WTC11 (cell line): ENCODE data around the gene ACTA2. TPM values are rescaled to one million over a fixed set of nuclear protein-coding genes. Genes with fewer than 3 reads are reported as not detected.

Source experiments
- ATAC-seq: fragments of 200-7000 bp; cut with Tn5 transposase; 2 replicates; pipeline ENCODE4 v1.10.0; 2021; ENCODE audit warnings: mild to moderate bottlenecking, moderate library complexity
- CTCF ChIA-PET: fragments of 300-600 bp; sonication (Branson Sonifier 250); formaldehyde crosslinking; loops from one replicate; lab custom pipeline; 2021; ENCODE audit warnings: antibody characterized with exemption; lab: Charles Lee
- POLR2A ChIA-PET: fragments of 350-600 bp; sonication (Branson Sonifier 250); formaldehyde crosslinking; loops from one replicate; lab custom pipeline; 2021; ENCODE audit warnings: antibody characterized with exemption; lab: Charles Lee
- DNase-seq: peaks from one replicate; pipeline ENCODE4 v3.0.0; 2021; ENCODE audit warnings: low spot score
- H3K27ac Mint-ChIP-seq: 2 replicates; pipeline ENCODE4 v1.8.0; 2021; ENCODE audit warnings: mixed read lengths
- H3K27me3 Mint-ChIP-seq: 2 replicates; pipeline ENCODE4 v1.8.0; 2021; ENCODE audit warnings: low read depth, mild to moderate bottlenecking, moderate library complexity, mixed read lengths
- H3K36me3 Mint-ChIP-seq: 2 replicates; pipeline ENCODE4 v1.8.0; 2021; ENCODE audit warnings: mixed read lengths
- H3K4me1 Mint-ChIP-seq: 2 replicates; pipeline ENCODE4 v1.8.0; 2022; ENCODE audit warnings: mixed read lengths
- H3K4me3 Mint-ChIP-seq: 2 replicates; pipeline ENCODE4 v1.8.0; 2021; ENCODE audit warnings: mild to moderate bottlenecking, moderate library complexity, mixed read lengths
- H3K9me3 Mint-ChIP-seq: 2 replicates; pipeline ENCODE4 v1.8.0; 2021; ENCODE audit warnings: mixed read lengths
- GABPB1 ChIP-seq: sonication (generic); formaldehyde crosslinking; IDR thresholded peaks from 2 replicates; pipeline ENCODE4 v1.8.1; 2023; ENCODE audit warnings: mild to moderate bottlenecking, missing genetic modification reagents
- GRHL2 ChIP-seq: fragments of 250-450 bp; sonication (Bioruptor Pico); IDR thresholded peaks from 2 replicates; pipeline ENCODE4 v1.8.0; 2022; ENCODE audit warnings: mild to moderate bottlenecking, moderate library complexity; ENCODE audit not compliant: insufficient replicate concordance, severe bottlenecking
- JAZF1 ChIP-seq: fragments of 250-450 bp; sonication (Bioruptor Pico); IDR thresholded peaks from 2 replicates; pipeline ENCODE4 v1.9.0; 2021; ENCODE audit warnings: moderate library complexity, mild to moderate bottlenecking, inconsistent platforms
- JUN ChIP-seq: sonication (generic); formaldehyde crosslinking; IDR thresholded peaks from 2 replicates; pipeline ENCODE4 v1.8.0; 2023; ENCODE audit warnings: mild to moderate bottlenecking, missing genetic modification reagents
- NR1H2 ChIP-seq: sonication (generic); formaldehyde crosslinking; IDR thresholded peaks from 2 replicates; pipeline ENCODE4 v1.9.0; 2021; ENCODE audit warnings: mild to moderate bottlenecking, moderate library complexity, missing genetic modification reagents
- OVOL2 ChIP-seq: fragments of 250-450 bp; sonication (Bioruptor Pico); IDR thresholded peaks from 2 replicates; pipeline ENCODE4 v1.9.0; 2021; ENCODE audit warnings: mild to moderate bottlenecking, borderline replicate concordance
- RORB ChIP-seq: fragments of 250-450 bp; sonication (Bioruptor Pico); IDR thresholded peaks from 2 replicates; pipeline ENCODE4 v1.9.0; 2021; ENCODE audit warnings: mild to moderate bottlenecking
- SMAD4 ChIP-seq: sonication (generic); formaldehyde crosslinking; IDR thresholded peaks from 2 replicates; pipeline ENCODE4 v1.8.0; 2022; ENCODE audit warnings: mild to moderate bottlenecking, missing genetic modification reagents
- TEAD1 ChIP-seq: sonication (generic); formaldehyde crosslinking; IDR thresholded peaks from 2 replicates; pipeline ENCODE4 v1.8.0; 2022; ENCODE audit warnings: mild to moderate bottlenecking, missing genetic modification reagents
- ZNF121 ChIP-seq: sonication (generic); formaldehyde crosslinking; IDR thresholded peaks from 2 replicates; pipeline ENCODE4 v1.8.0; 2023; ENCODE audit warnings: missing genetic modification reagents
- ZNF317 ChIP-seq: sonication (generic); formaldehyde crosslinking; IDR thresholded peaks from 2 replicates; pipeline ENCODE4 v1.8.1; 2023; ENCODE audit warnings: low read depth, mild to moderate bottlenecking, moderate library complexity, missing genetic modification reagents, borderline replicate concordance
- total RNA-seq: library from RNA; stranded (reverse); gene quantifications from 3 replicates; pipeline ENCODE4 v1.2.3, GENCODE V29; 2021
- TF ChIP-seq, protein P1 (sequence below): sonication (generic); formaldehyde crosslinking; conservative IDR thresholded peaks from 2 replicates; pipeline ENCODE4 v1.8.1; 2023; ENCODE audit warnings: mild to moderate bottlenecking, low read depth, missing genetic modification reagents, moderate library complexity
- TF ChIP-seq, protein P2 (sequence below): sonication (generic); formaldehyde crosslinking; IDR thresholded peaks from 2 replicates; pipeline ENCODE4 v1.8.0; 2022; ENCODE audit warnings: mild to moderate bottlenecking, missing genetic modification reagents
- TF ChIP-seq, protein P3 (sequence below): sonication (generic); formaldehyde crosslinking; IDR thresholded peaks from 2 replicates; pipeline ENCODE4 v1.8.1; 2023; ENCODE audit warnings: mild to moderate bottlenecking, missing genetic modification reagents, borderline replicate concordance
- TF ChIP-seq, protein P4 (sequence below): fragments of 250-450 bp; sonication (Bioruptor Pico); IDR thresholded peaks from 2 replicates; pipeline ENCODE4 v1.9.0; 2021; ENCODE audit warnings: mild to moderate bottlenecking
- TF ChIP-seq, protein P5 (sequence below): sonication (generic); formaldehyde crosslinking; IDR thresholded peaks from 2 replicates; pipeline ENCODE4 v1.8.1; 2022; ENCODE audit warnings: missing genetic modification reagents, borderline replicate concordance

Gene ACTA2
- total RNA-seq, 1 experiment from 2014 or later, result 4.4 TPM

DNA sequence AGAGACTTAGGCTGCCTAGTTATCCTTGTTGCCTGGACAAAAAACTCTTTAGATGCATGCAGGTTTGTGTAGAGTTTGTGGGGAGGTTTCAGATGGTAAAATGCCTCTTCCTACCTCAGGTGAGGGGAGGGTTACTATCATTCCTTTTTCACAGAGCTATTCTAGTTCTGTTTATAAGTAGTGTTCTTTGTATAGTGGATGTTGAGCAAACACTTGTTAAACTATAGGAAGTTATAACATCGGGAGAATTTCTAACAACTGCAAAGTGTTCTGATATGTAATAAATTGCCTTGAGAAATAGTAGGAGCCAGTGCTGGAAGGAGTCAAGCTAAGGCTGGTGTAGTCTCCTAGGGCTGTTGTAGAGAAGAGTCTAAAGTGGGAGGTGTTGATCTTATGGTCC lies 31.4 kb upstream of the ACTA2 start (continued):
- TF ChIP-seq, protein P1, sequence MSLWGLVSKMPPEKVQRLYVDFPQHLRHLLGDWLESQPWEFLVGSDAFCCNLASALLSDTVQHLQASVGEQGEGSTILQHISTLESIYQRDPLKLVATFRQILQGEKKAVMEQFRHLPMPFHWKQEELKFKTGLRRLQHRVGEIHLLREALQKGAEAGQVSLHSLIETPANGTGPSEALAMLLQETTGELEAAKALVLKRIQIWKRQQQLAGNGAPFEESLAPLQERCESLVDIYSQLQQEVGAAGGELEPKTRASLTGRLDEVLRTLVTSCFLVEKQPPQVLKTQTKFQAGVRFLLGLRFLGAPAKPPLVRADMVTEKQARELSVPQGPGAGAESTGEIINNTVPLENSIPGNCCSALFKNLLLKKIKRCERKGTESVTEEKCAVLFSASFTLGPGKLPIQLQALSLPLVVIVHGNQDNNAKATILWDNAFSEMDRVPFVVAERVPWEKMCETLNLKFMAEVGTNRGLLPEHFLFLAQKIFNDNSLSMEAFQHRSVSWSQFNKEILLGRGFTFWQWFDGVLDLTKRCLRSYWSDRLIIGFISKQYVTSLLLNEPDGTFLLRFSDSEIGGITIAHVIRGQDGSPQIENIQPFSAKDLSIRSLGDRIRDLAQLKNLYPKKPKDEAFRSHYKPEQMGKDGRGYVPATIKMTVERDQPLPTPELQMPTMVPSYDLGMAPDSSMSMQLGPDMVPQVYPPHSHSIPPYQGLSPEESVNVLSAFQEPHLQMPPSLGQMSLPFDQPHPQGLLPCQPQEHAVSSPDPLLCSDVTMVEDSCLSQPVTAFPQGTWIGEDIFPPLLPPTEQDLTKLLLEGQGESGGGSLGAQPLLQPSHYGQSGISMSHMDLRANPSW (CRISPR knock-in tag), result no peak
- no peak for TF ChIP-seq SMAD4 (CRISPR knock-in tag)
- TF ChIP-seq GRHL2 (CRISPR knock-in tag), result no peak
- TF ChIP-seq OVOL2 (CRISPR knock-in tag), result no peak
- no peak for TF ChIP-seq ZNF317 (CRISPR knock-in tag)
- TF ChIP-seq TEAD1 (CRISPR knock-in tag), result no peak
- TF ChIP-seq RORB, result no peak
- no peak for TF ChIP-seq NR1H2 (CRISPR knock-in tag)
- no peak for TF ChIP-seq JUN (CRISPR knock-in tag)
- TF ChIP-seq, protein P2, sequence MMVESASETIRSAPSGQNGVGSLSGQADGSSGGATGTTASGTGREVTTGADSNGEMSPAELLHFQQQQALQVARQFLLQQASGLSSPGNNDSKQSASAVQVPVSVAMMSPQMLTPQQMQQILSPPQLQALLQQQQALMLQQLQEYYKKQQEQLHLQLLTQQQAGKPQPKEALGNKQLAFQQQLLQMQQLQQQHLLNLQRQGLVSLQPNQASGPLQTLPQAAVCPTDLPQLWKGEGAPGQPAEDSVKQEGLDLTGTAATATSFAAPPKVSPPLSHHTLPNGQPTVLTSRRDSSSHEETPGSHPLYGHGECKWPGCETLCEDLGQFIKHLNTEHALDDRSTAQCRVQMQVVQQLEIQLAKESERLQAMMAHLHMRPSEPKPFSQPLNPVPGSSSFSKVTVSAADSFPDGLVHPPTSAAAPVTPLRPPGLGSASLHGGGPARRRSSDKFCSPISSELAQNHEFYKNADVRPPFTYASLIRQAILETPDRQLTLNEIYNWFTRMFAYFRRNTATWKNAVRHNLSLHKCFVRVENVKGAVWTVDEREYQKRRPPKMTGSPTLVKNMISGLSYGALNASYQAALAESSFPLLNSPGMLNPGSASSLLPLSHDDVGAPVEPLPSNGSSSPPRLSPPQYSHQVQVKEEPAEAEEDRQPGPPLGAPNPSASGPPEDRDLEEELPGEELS (CRISPR knock-in tag), result no peak
- TF ChIP-seq, protein P3, sequence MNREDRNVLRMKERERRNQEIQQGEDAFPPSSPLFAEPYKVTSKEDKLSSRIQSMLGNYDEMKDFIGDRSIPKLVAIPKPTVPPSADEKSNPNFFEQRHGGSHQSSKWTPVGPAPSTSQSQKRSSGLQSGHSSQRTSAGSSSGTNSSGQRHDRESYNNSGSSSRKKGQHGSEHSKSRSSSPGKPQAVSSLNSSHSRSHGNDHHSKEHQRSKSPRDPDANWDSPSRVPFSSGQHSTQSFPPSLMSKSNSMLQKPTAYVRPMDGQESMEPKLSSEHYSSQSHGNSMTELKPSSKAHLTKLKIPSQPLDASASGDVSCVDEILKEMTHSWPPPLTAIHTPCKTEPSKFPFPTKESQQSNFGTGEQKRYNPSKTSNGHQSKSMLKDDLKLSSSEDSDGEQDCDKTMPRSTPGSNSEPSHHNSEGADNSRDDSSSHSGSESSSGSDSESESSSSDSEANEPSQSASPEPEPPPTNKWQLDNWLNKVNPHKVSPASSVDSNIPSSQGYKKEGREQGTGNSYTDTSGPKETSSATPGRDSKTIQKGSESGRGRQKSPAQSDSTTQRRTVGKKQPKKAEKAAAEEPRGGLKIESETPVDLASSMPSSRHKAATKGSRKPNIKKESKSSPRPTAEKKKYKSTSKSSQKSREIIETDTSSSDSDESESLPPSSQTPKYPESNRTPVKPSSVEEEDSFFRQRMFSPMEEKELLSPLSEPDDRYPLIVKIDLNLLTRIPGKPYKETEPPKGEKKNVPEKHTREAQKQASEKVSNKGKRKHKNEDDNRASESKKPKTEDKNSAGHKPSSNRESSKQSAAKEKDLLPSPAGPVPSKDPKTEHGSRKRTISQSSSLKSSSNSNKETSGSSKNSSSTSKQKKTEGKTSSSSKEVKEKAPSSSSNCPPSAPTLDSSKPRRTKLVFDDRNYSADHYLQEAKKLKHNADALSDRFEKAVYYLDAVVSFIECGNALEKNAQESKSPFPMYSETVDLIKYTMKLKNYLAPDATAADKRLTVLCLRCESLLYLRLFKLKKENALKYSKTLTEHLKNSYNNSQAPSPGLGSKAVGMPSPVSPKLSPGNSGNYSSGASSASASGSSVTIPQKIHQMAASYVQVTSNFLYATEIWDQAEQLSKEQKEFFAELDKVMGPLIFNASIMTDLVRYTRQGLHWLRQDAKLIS (CRISPR knock-in tag), result no peak

DNA sequence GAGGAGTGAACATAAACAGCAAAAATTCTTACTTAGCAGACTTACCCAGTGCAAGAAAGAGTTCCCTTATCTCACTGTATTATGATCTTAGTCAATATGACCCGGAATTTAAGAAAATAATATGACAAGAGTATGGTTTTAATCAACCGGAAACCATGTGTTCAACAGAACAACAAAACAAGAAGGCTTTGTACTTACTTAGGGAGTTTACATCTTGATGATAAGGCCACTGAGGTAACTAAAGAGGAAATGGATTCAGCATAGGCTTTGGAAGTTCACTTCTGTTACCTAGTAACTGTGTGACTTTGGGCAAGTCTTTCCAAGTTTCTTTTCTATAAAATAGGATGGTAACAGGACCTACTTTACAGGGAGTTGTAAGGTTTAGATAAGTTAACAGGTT lies 30.6 kb upstream of the ACTA2 start:
- no peaks in the 10 kb centered on the region for H3K36me3 Mint-ChIP-seq
- no peak overlapping the region for H3K27ac Mint-ChIP-seq

More for the DNA sequence above, 30.6 kb upstream of the ACTA2 start:
- no peak for DNase-seq
- Mint-ChIP-seq H3K4me3 (no peak overlapping the region), H3K27me3 (no peaks in the 10 kb centered on the region; the same call in 1 of the 2 replicates), H3K4me1 (peaks cover 11% of the 10 kb centered on the region), H3K9me3 (no peaks in the 10 kb centered on the region)
- ChIA-PET POLR2A (no interaction called here), CTCF (interaction anchor here (1.9 kb wide), 1 partner anchor 49 kb away, joined by 6 read pairs; no protein-coding TSS in a partner anchor)
- TF ChIP-seq ZNF121 (no peak), JAZF1 (CRISPR knock-in tag) (no peak), JUN (CRISPR knock-in tag) (no peak), GABPB1 (CRISPR knock-in tag) (no peak)
- TF ChIP-seq, protein P4, sequence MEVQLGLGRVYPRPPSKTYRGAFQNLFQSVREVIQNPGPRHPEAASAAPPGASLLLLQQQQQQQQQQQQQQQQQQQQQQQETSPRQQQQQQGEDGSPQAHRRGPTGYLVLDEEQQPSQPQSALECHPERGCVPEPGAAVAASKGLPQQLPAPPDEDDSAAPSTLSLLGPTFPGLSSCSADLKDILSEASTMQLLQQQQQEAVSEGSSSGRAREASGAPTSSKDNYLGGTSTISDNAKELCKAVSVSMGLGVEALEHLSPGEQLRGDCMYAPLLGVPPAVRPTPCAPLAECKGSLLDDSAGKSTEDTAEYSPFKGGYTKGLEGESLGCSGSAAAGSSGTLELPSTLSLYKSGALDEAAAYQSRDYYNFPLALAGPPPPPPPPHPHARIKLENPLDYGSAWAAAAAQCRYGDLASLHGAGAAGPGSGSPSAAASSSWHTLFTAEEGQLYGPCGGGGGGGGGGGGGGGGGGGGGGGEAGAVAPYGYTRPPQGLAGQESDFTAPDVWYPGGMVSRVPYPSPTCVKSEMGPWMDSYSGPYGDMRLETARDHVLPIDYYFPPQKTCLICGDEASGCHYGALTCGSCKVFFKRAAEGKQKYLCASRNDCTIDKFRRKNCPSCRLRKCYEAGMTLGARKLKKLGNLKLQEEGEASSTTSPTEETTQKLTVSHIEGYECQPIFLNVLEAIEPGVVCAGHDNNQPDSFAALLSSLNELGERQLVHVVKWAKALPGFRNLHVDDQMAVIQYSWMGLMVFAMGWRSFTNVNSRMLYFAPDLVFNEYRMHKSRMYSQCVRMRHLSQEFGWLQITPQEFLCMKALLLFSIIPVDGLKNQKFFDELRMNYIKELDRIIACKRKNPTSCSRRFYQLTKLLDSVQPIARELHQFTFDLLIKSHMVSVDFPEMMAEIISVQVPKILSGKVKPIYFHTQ, result no peak
- TF ChIP-seq, protein P5, sequence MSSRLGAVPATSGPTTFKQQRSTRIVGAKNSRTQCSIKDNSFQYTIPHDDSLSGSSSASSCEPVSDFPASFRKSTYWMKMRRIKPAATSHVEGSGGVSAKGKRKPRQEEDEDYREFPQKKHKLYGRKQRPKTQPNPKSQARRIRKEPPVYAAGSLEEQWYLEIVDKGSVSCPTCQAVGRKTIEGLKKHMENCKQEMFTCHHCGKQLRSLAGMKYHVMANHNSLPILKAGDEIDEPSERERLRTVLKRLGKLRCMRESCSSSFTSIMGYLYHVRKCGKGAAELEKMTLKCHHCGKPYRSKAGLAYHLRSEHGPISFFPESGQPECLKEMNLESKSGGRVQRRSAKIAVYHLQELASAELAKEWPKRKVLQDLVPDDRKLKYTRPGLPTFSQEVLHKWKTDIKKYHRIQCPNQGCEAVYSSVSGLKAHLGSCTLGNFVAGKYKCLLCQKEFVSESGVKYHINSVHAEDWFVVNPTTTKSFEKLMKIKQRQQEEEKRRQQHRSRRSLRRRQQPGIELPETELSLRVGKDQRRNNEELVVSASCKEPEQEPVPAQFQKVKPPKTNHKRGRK (CRISPR knock-in tag), result no peak
- no peak for ATAC-seq
